Ovary (tissue), 9 donors: ENCODE results near the gene NFATC3. TPM values are rescaled to one million over a fixed set of nuclear protein-coding genes. Genes with fewer than 3 reads are reported as not detected.

Source experiments
- DNase-seq, 5 donors: peaks; one replicate each; pipeline ENCODE4 v3.0.0-alpha.2; 2019 to 2020
- H3K27ac ChIP-seq, 2 donors: fragments of 200-600 bp; one replicate each; pipeline versions ENCODE4 v1.5.1 to v1.8.0; 2019 to 2022
- H3K27me3 ChIP-seq: fragments of 200-600 bp; one replicate; pipeline ENCODE4 v1.8.0; 2022
- H3K36me3 ChIP-seq: fragments of 200-600 bp; sonication (generic); one replicate; pipeline ENCODE4 v1.5.1; 2019
- H3K4me1 ChIP-seq: one replicate; pipeline ENCODE4 v1.8.1; 2013; ENCODE audit warnings: mild to moderate bottlenecking, moderate library complexity; ENCODE audit not compliant: insufficient read depth
- H3K4me3 ChIP-seq: fragments of 200-600 bp; sonication (generic); one replicate; pipeline ENCODE4 v1.5.1; 2017
- H3K9me3 ChIP-seq, 2 donors: fragments of 200-600 bp in 1 of 2; sonication (generic) in 1 of 2; one replicate each; pipeline versions ENCODE4 v1.5.1 to v1.8.1; 2013 to 2019; ENCODE audit warnings: mild to moderate bottlenecking in 1 of 2, moderate library complexity in 1 of 2
- EP300 ChIP-seq: sonication (generic); formaldehyde crosslinking; IDR thresholded peaks from one replicate; pipeline ENCODE4 v1.6.1; 2017; ENCODE audit warnings: antibody characterized with exemption
- POLR2A ChIP-seq: fragments of 450-650 bp; IDR thresholded peaks from one replicate; pipeline ENCODE4 v1.6.1; 2017; ENCODE audit warnings: antibody characterized with exemption, mild to moderate bottlenecking, moderate library complexity
- WGBS, 3 donors: extraction: QIAGEN DNeasy Blood & Tissue Kit in 1 of 3; methylation state at CpG; one replicate each; pipeline versions ENCODE4 v1.1.5 to v1.1.7; 2013 to 2017; 5-methylcytosine and 5-hydroxymethylcytosine counted together
- intact Hi-C, 4 donors: fragments of 100-400 bp; cut with DNase I; formaldehyde crosslinking; loops; one replicate each; pipeline versions ENCODE4 v1.11.0 to v1.15.1; 2022 to 2023
- polyA plus RNA-seq, 2 donors: library from polyadenylated mRNA; stranded (reverse); fragments of 200-250 nt in 1 of 2; fragments of 350-450 nt in 1 of 2; fragmentation: Illumina TruSeq in 1 of 2; extraction: RNeasy Lipid Tissue Mini Kit (QIAGEN cat#74804) in 1 of 2; gene quantifications; one replicate each; pipeline ENCODE4 v1.2.3, GENCODE V29; 2013 to 2014
- total RNA-seq, 7 donors: library from RNA; depleted of rRNA in 2 of 7; stranded (reverse); fragments of >200 nt in 2 of 7; fragmentation: NEBNext Ultra II Directional in 3 of 7; extraction: Animal tissue kit (Norgen Biotek cat#: 25700) in 3 of 7; gene quantifications; one replicate each; pipeline versions ENCODE4 v1.1.0 to v1.2.4, GENCODE V29; 2016 to 2023
- TF ChIP-seq, protein P1 (sequence below), 3 donors: fragments of 450-650 bp in 2 of 3; fragments of 200-600 bp in 1 of 3; IDR thresholded peaks; one replicate each; pipeline versions ENCODE4 v1.5.1 to v1.8.0; 2016 to 2022; ENCODE audit warnings: antibody characterized with exemption in 3 of 3, mild to moderate bottlenecking in 1 of 3
- donor health status: DM: no; HTN: no; CAD: no; lungs with moderate emphysema.
- donor health status: DM: no; HTN: no; CAD: no.
- donor health status: Bipolar disorder and iron deficiency.
- donor health status: DM: yes; HTN: yes; CAD: no.
- donor health status: DM: no; HTN: no; CAD: no.
- donor health status: DM: yes; HTN: yes; CAD: no.

Gene NFATC3
- total and polyA plus RNA-seq, 9 donors = 12.5 to 77.1 (median 43.6) TPM

DNA sequence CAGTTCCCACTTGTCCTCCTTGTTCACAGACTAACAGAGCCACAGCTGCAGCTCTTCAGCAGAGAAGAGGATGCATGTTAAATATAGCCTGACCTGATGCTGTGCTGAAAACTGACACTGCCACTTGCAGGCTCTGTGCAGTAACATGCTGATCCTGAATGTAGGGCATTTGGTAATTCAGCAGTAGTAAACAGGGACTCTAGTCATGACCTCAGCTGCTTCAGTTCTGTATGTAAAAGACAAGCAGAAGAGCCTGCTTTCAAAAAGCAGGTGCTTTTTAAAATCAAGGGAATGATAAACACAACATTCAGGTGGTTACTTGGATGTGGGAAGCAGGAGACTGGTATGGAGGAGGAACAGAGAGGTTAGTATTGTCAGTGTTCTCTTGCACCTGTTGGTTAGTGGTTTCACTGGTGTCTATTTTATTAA, 116.9 kb downstream of the NFATC3 start:
- Histone ChIP-seq H3K9me3 (no peaks in the 10 kb centered on the region), H3K36me3 (no peaks in the 10 kb centered on the region), H3K4me3 (no peak overlapping the region), H3K4me1 (no peaks in the 10 kb centered on the region), H3K27me3 (no peaks in the 10 kb centered on the region), H3K27ac (no peak overlapping the region)
- intact Hi-C loops = no loop called here
- DNase-seq = no peak
- TF ChIP-seq EP300 = no peak
- TF ChIP-seq POLR2A = no peak
- TF ChIP-seq, protein P1, sequence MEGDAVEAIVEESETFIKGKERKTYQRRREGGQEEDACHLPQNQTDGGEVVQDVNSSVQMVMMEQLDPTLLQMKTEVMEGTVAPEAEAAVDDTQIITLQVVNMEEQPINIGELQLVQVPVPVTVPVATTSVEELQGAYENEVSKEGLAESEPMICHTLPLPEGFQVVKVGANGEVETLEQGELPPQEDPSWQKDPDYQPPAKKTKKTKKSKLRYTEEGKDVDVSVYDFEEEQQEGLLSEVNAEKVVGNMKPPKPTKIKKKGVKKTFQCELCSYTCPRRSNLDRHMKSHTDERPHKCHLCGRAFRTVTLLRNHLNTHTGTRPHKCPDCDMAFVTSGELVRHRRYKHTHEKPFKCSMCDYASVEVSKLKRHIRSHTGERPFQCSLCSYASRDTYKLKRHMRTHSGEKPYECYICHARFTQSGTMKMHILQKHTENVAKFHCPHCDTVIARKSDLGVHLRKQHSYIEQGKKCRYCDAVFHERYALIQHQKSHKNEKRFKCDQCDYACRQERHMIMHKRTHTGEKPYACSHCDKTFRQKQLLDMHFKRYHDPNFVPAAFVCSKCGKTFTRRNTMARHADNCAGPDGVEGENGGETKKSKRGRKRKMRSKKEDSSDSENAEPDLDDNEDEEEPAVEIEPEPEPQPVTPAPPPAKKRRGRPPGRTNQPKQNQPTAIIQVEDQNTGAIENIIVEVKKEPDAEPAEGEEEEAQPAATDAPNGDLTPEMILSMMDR (IDR thresholded peaks at IDR 0.05) = no peak

DNA sequence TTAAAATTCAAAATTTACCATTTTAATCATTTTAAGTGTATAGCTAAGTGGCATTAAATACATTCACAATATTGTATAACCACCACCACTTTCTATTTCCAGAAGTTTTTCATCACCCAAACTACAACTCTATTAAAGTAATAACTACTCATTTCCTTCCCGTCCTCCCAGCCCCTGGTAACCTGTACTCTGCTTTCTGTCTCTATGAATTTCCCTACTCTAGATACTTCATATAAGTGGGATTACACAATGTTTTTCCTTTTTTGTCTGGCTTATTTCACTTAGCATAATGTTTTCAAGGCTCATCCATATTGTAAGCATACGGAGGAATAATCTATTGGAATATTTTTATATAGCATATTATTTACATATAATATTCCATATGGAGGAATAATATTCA, 121.1 kb downstream of the NFATC3 start:
- H3K4me3 ChIP-seq = no peak overlapping the region
- no peaks in the 10 kb centered on the region for H3K36me3 ChIP-seq
- no peak for DNase-seq
- no peaks in the 10 kb centered on the region for H3K4me1 ChIP-seq
- WGBS, 3 donors = 88 to 93% (median 90%) methylated on average over 2 of the region's 2 CpGs
- H3K9me3 ChIP-seq = no peaks in the 10 kb centered on the region
- TF ChIP-seq, protein P1 (IDR thresholded peaks at IDR 0.05) = no peak
- TF ChIP-seq POLR2A = no peak
- no peak for TF ChIP-seq EP300
- H3K27ac ChIP-seq = no peak overlapping the region
- intact Hi-C loops = no loop called here
- H3K27me3 ChIP-seq = no peaks in the 10 kb centered on the region

DNA sequence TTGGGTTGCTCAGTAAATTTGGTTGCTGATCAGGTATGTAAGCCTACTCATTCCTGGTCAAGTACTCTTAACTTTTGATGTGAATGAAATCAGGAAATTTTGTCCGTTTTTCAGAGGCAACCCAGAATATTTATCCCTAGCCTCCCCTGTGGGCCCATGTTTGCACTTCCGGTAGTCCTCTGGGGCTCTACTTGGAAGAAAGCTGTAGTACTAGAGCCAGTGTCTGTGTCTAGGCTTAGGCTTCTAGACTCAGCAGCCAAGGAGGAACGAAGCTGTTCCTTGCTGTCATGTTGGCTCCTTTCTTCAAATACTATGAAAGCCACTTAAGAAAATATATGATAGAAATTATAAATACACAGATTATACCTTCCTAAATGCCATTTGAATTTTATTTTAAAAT, 129.6 kb downstream of the NFATC3 start:
- Histone ChIP-seq H3K27ac (no peak overlapping the region), H3K4me3 (no peak overlapping the region), H3K36me3 (no peaks in the 10 kb centered on the region), H3K27me3 (no peaks in the 10 kb centered on the region), H3K9me3 (no peaks in the 10 kb centered on the region), H3K4me1 (no peaks in the 10 kb centered on the region)
- intact Hi-C loops = no loop called here
- TF ChIP-seq, protein P1 (IDR thresholded peaks at IDR 0.05) = no peak
- TF ChIP-seq EP300 (no peak), POLR2A (no peak)
- WGBS, 3 donors = 80 to 91% (median 84%) methylated on average over 3 of the region's 3 CpGs
- DNase-seq = no peak

DNA sequence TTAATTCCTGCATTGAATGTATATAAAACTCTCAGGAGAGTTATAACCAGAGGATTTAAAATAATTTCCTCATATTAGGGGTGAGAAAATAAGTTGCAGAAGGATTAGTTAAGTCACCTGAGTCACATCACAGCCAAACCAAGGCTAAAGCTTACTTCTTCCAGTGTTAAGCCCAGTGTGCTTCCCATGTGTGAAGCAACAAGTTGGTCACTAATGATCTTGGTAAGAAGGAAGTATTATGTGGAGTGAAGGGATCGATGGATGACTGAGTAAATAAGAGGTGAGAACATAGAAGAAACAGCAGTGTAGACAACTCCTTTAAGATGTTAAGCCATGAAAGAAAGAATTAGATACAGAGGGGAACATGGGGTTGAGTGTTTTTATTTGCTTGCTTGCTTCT, 130.1 kb downstream of the NFATC3 start:
- no peak for DNase-seq
- TF ChIP-seq POLR2A (no peak), EP300 (no peak)
- TF ChIP-seq, protein P1 (IDR thresholded peaks at IDR 0.05) = no peak
- H3K4me3 ChIP-seq = no peak overlapping the region
- intact Hi-C loops = no loop called here
- WGBS, 3 donors = 86 to 100% (median 100%) methylated on average over 1 of the region's 1 CpG
- H3K4me1 ChIP-seq = no peaks in the 10 kb centered on the region
- no peaks in the 10 kb centered on the region for H3K9me3 ChIP-seq
- H3K27me3 ChIP-seq = no peaks in the 10 kb centered on the region
- no peaks in the 10 kb centered on the region for H3K36me3 ChIP-seq
- H3K27ac ChIP-seq = no peak overlapping the region

DNA sequence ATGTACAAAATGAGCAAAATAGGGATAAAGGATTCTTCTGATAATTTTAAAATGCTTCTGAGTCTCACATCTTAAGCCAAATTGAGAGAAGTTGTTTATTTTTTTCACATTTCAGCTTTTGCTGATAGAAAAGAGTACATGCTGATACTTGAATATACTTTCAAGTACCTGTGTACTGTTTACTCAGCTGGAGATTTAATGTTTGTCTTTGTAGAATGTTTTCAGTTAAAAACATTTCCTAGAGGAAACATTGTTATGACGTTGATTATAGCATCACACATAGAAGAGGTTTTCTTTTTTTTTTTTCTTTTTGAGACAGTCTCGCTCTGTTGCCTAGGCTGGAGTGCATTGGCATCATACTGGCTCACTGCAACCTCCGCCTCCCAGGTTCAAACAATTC, 131.1 kb downstream of the NFATC3 start:
- 80 to 89% (median 85%) methylated on average over 3 of the region's 3 CpGs for WGBS, 3 donors
- Histone ChIP-seq H3K4me3 (no peak overlapping the region), H3K4me1 (no peaks in the 10 kb centered on the region), H3K9me3 (no peaks in the 10 kb centered on the region), H3K27me3 (no peaks in the 10 kb centered on the region), H3K36me3 (no peaks in the 10 kb centered on the region), H3K27ac (no peak overlapping the region)
- DNase-seq = no peak
- TF ChIP-seq, protein P1 (IDR thresholded peaks at IDR 0.05) = no peak
- TF ChIP-seq POLR2A (no peak), EP300 (no peak)
- intact Hi-C loops = no loop called here
